ENCODE measurements around the gene ROCK2. TPM values are rescaled to one million over a fixed set of nuclear protein-coding genes. Genes with fewer than 3 reads are reported as not detected.

The ROCK2 gene
- total and polyA plus RNA-seq, 9 of the 15 experiments (the other 6 are each of a cell fraction or from before 2014, with no cell fraction given) = 4.9 to 30.6 (median 14.3) TPM

DNA sequence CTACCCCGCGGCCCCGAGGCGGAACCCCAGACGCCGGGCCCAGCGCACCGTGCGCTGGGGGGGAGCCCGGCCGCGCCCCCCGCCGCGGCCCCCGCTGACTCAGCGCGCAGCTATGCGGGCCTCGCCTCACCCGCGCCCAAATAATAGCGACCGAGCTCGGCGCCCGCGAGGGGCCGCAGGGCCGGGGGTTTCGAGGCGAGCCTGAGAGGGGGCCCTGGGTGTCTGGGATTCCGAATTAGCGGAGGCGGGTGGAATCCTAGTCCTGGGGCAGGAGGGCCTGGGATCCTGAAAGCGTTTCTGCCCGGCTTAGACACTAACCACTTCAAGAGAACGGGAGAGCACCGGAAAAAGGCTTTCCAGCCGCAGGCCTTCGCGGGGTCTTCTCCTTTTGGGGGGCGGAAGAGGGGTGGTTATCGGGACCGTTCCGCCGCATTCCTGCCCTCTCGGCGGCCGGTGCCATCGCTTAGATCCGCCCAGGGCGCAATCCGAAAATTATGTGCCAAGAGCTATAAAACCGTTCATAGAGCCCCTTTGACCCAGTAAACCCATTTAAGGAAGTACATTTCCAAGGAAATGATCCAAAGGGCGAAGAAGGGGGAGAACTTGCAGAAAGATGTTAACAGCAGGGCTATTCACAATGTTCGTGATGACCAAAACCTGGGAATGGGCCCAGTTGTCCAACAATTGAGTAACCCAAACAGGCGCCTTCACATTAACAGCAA, 681 bp upstream of the ROCK2 start (continued):
- TF ChIP-seq ZNF766 (CRISPR knock-in tag; conservative IDR thresholded peaks at IDR 0.05) (0 out of 2 replicates have a peak, but pooled peaks have one; percentile 8), MTA3 (IDR thresholded peaks at IDR 0.05; ENCODE audit: borderline replicate concordance) (peak; percentile 62; the same call in 1 of the 2 replicates), CCNT2 (IDR thresholded peaks at IDR 0.05; ENCODE audit: borderline replicate concordance, extremely low read depth, insufficient read length, low read depth, low read length) (peak; percentile 60), SAP30 (IDR thresholded peaks at IDR 0.05; ENCODE audit: borderline replicate concordance, insufficient read depth, low read depth, low read length, poor library complexity, severe bottlenecking) (no peak), ZNF408 (CRISPR knock-in tag; IDR thresholded peaks at IDR 0.05; ENCODE audit: low read depth) (no peak), ZNF75A (CRISPR knock-in tag; IDR thresholded peaks at IDR 0.05) (no peak), CBX8 (IDR thresholded peaks at IDR 0.05; ENCODE audit: borderline replicate concordance, extremely low read depth, low read depth, low read length, poor library complexity, severe bottlenecking) (no peak), GABPB2 (CRISPR knock-in tag; conservative IDR thresholded peaks at IDR 0.05) (no peak), RFX7 (CRISPR knock-in tag; IDR thresholded peaks at IDR 0.05) (no peak), NFE2 (IDR thresholded peaks at IDR 0.05; ENCODE audit: low read depth) (no peak), ZNF668 (CRISPR knock-in tag; IDR thresholded peaks at IDR 0.05) (no peak), SMARCA4 (IDR thresholded peaks at IDR 0.05) (0 out of 2 replicates have a peak, but pooled peaks have one; percentile 32), KHSRP (IDR thresholded peaks at IDR 0.05) (no peak), GATA2 (CRISPR knock-in tag; IDR thresholded peaks at IDR 0.05) (no peak)
- TF ChIP-seq, protein P1, sequence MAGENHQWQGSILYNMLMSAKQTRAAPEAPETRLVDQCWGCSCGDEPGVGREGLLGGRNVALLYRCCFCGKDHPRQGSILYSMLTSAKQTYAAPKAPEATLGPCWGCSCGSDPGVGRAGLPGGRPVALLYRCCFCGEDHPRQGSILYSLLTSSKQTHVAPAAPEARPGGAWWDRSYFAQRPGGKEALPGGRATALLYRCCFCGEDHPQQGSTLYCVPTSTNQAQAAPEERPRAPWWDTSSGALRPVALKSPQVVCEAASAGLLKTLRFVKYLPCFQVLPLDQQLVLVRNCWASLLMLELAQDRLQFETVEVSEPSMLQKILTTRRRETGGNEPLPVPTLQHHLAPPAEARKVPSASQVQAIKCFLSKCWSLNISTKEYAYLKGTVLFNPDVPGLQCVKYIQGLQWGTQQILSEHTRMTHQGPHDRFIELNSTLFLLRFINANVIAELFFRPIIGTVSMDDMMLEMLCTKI (IDR thresholded peaks at IDR 0.05; ENCODE audit: partially characterized antibody) = no peak
- TF ChIP-seq, protein P2, sequence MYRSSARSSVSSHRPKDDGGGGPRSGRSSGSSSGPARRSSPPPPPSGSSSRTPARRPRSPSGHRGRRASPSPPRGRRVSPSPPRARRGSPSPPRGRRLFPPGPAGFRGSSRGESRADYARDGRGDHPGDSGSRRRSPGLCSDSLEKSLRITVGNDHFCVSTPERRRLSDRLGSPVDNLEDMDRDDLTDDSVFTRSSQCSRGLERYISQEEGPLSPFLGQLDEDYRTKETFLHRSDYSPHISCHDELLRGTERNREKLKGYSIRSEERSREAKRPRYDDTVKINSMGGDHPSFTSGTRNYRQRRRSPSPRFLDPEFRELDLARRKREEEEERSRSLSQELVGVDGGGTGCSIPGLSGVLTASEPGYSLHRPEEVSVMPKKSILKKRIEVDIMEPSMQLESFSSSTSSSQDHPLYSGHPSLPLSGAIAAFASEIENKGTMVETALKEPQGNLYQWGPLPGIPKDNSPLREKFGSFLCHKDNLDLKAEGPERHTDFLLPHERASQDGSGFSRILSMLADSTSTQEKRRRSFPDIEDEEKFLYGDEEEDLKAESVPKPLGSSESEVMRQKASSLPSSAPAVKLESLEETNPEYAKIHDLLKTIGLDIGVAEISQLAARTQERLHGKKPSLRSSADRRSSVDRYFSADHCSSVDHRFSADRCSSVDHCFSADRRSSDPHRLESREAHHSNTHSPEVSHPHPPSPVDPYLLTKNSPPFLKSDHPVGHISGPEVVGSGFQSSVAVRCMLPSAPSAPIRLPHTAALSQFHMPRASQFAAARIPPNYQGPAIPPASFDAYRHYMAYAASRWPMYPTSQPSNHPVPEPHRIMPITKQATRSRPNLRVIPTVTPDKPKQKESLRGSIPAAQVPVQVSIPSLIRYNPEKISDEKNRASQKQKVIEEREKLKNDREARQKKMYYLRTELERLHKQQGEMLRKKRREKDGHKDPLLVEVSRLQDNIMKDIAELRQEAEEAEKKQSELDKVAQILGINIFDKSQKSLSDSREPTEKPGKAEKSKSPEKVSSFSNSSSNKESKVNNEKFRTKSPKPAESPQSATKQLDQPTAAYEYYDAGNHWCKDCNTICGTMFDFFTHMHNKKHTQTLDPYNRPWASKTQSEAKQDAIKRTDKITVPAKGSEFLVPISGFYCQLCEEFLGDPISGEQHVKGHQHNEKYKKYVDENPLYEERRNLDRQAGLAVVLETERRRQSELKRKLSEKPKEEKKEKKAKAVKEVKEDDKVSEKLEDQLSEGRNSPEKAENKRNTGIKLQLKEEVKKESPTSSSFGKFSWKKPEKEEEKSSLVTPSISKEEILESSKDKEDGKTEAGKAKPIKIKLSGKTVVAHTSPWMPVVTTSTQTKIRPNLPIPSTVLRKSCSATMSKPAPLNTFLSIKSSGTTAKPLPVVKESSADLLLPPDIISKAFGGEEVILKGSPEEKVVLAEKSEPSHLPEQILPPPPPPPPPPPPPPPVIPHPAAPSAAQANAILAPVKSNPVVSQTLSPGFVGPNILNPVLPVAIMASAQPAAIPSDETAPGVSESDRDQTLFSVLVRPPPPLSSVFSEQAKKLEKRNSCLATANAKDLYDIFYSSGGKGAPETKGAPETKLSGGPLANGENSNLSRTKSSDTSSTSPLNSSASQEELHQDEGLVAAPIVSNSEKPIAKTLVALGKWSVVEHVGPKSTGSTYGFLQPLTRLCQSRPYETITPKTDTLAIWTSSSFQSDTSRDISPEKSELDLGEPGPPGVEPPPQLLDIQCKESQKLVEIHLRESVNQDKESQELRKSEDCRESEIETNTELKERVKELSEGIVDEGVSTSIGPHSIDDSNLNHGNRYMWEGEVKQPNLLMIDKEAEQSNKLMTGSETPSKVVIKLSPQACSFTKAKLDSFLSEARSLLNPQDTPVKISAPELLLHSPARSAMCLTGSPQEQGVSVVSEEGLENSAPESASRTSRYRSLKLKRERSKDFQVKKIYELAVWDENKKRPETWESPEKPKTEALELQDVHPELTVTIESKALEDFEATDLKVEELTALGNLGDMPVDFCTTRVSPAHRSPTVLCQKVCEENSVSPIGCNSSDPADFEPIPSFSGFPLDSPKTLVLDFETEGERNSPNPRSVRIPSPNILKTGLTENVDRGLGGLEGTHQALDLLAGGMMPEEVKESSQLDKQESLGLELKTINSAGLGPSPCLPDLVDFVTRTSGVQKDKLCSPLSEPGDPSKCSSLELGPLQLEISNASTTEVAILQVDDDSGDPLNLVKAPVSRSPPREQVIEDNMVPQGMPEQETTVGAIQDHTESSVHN (IDR thresholded peaks at IDR 0.05; ENCODE audit: borderline replicate concordance in 1 of 2, low read depth in 1 of 2) = no peak
